Measurements from ENCODE around the gene WDR13.
"Not testable (repeated sequence)": the region's sequence is repeated elsewhere in the genome, so short reads cannot be mapped to it uniquely, and the experiment has no call there.

WDR13 gene

DNA sequence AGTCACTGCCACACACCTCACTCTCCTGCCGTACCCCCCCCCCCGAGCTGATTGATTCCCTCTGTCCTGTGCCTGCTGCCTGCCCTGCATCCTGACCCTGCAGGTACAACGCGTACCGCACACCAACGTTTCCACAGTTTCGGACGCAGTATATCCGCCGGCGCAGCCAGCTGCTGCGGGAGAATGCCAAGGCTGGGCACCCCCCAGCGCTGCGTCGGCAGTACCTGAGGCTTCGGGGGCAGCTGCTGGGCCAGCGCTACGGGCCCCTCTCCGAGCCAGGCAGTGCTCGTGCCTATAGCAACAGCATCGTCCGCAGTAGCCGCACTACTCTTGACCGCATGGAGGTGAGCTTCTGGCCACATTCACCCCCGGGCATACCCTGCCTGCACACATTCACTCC lies 1.3 kb downstream of the WDR13 start:
- no peak for DNase-seq

DNA sequence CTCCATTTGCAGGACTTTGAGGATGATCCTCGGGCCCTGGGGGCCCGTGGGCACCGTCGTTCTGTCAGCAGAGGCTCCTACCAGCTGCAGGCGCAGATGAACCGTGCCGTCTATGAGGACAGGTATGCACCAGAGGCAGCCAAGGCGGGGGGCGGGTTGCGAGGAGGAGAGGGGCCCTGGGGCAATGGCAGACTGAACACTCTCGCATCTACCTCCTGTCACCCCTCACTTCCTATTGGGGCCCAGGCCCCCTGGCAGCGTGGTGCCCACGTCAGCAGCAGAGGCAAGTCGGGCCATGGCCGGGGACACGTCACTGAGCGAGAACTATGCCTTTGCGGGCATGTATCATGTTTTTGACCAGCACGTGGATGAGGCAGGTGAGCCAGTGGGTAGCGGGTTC lies 2.0 kb downstream of the WDR13 start:
- DNase-seq = no peak

DNA sequence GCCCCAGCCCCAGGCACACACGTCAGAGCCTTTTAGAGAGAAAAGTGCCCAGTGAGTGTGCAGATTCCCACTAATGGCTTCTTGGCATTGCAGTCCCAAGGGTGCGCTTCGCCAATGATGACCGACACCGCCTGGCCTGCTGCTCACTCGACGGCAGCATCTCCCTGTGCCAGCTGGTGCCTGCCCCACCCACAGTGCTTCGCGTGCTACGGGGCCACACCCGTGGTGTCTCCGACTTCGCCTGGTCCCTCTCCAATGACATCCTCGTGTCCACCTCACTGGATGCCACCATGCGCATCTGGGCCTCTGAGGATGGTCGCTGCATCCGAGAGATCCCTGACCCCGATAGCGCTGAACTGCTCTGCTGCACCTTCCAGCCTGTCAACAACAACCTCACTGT lies 2.9 kb downstream of the WDR13 start:
- DNase-seq = no peak

DNA sequence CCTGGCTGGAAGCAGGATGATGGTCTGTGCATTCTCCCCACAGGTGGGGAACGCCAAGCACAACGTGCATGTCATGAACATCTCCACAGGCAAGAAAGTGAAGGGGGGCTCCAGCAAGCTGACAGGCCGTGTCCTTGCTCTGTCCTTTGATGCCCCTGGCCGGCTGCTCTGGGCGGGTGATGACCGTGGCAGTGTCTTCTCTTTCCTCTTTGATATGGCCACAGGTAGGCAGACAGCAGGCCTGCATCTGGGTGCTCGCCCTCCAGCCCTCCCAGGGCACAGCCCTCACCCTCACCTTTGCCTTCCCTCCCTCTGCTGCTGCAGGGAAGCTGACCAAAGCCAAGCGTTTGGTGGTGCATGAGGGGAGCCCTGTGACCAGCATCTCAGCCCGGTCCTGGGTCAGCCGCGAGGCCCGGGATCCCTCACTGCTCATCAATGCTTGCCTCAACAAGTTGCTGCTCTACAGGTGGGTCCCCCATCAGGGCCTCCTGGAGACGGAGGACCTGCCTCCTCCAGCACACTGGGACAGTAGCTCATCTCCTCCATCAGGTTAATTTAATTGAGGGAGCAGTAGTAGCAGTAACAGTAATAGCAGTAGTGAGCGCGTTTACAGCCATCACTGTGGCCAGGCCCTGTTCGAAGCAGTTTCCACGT lies 4.6 kb downstream of the WDR13 start:
- DNase-seq = no peak

DNA sequence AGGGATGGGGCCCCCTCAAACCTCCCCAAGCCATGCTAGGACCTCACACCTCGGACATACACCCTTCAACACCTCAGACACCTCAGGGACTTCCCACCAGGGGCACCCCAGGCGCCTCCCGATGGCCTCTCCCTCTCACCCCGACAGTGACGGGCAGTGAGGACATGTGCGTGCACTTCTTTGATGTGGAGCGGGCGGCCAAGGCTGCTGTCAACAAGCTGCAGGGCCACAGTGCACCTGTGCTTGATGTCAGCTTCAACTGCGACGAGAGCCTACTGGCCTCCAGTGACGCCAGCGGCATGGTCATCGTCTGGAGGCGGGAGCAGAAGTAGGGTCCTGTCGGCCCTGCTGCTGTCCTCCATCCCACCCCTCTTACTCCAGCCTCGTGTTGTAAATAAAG lies 7.4 kb downstream of the WDR13 start:
- DNase-seq = no peak

DNA sequence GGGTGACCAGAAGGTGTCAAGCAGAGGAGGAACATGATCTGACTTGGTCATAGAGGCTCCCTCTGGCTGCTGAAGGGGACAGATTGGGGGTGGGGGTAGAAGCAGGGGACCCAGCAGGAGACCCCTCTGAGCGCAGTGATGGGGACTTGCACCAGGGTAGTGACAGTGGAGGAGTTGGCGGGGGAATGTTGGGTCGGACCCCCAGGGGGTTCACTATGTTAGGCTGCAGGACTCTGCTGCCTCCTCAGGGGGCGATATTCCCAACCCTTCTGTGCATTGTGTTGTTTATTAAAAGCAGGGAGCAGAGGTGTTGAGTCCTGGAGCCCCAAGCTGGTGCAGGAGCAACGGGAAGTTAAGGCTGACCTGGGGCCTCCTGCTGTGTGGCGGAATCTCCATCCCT lies 8.8 kb downstream of the WDR13 start:
- DNase-seq = no peak

DNA sequence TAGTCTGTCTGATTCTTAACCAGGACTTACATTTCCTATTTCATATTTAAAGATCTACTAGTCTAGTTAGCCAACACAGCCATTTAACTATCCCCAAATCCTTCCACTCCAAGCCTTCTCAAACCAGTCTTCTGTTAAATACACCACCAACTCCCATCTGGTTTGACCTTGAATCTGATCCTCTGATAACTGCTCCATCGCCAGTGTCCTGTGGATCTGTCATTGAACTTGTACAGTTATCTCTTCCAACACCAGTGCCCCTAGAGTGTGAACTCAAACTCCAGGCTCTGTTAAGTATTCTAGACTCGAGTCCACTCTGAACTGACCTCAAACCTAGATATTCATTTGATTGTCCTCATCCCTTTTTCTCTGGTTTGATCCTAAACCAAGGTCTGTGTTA lies 14.4 kb downstream of the WDR13 start:
- no peak for DNase-seq

DNA sequence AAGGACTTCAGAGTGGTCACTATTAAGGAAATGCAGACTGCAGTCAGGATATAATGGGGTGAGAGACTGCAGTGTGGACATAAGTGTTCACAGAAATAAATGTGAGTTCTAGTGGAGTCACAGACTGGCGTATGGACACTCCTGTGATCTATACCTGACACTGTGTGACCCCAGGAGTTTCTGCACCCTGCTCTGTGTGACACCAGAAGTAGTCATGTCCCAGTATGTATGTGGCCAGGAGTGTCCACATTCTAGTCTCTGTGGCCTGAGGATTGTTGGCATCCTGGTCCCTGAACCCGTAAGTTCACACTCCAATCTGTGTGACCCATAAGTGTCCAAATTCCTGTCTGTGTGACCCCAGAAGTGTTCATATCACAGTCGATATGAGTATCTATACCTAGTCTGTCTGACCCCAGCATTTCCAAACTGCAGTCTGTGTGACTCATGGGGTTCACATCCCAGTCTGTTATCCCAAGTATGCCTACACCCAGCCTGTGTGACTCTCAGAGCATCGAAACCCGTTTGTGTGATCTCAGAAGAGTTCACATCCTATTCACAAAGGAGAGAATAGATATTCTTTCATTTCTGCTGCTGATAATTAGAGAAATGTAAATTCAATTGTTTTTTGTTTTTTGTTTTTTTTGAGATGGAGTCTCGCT lies 16.3 kb downstream of the WDR13 start:
- DNase-seq = no peak

DNA sequence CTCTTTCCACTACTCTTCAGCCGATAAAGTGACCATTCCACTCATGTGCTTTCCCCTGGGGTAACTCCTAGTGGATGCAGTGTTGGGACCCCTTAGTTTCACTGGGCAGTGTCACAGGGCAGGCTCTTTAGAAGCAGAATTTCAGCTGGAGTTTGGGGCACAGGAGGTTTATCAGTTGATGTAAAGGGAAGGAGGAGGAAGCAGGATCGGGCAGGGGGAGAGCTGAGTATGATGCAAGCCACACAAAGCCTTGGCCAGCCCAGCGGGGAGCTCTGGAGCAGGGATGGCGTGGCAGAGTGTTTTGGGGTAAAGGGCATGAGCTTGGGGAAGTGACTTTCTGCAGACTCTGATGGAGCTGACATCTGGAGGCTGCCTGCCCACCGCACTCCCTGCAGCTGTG lies 19.3 kb downstream of the WDR13 start:
- DNase-seq = no peak

DNA sequence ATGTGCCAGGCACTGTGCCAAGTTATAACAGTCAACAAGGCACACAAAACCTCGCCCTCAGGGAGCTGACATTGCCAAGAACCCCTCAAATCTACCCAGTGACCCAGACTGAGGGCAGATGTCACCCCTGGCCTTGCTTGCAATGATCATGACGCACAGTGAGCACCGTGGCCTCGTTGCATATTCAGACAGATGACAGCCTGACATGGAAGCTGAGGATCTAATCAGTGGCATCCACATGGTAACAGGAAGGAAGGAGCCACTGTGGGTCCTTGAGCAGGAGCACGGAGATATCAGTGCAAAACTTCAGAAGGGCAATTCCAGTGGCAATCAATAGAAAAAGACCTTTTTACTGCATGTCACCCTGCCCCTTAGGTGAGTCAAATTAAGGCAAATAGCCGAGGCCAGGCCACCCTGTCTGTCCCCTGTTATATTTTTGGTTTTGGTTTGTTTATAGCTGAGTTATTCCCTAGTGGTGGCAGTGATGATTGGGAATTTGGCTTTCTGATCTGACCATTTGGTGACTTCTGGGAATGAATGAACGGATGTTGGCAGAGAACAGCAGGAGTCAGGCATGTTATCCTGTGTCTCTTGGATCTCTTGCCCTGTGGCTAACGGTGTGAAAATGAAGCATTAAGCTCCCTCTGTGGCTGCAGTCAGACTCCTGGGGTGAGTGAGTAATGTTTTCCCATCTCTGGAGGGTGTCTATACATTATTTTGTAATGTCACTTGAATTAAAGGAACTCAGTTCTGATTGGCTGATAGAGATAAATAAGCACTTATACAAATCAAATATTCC lies 20.4 kb downstream of the WDR13 start:
- no peak for DNase-seq

DNA sequence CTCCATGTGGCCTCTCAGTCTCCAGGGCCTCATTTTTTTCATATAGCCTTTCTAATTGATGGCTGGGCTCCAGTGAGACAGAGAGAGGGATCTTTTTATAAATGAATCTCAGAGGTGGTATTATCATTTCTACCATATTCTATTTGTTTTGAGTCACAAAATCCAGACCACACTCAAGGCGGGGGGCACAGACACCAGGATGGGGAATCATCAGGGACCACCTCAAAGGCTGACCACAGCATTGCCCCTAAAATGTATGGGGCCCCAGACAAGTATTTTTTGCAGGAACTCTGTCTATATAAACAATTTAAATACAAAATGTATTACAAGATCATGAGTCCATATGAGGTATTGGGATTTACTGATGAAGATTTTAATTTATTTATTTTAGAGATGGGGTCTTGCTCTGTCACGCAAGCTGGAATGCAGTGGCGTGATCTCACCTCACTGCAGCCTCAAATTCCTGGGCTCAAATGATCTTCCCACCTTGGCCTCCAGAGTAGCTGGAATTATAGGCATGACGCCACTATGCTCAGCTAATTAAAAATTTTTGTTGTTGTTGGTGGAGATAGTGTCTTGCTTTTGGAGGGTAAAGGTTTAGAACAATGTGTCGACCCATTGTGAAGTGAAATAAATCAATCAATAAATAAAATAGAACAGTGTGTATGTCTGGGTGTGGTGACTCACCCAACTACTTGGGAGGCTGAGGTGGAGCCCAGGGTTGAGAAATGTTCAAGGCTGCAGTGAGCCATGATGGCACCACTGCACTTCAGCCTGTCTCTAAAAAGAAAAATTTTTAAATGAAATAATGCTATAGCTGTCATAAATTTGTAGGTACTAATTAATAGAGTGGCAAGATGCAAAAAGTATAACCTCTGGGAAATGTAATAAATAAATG lies 29.4 kb downstream of the WDR13 start:
- DNase-seq = no peak

DNA sequence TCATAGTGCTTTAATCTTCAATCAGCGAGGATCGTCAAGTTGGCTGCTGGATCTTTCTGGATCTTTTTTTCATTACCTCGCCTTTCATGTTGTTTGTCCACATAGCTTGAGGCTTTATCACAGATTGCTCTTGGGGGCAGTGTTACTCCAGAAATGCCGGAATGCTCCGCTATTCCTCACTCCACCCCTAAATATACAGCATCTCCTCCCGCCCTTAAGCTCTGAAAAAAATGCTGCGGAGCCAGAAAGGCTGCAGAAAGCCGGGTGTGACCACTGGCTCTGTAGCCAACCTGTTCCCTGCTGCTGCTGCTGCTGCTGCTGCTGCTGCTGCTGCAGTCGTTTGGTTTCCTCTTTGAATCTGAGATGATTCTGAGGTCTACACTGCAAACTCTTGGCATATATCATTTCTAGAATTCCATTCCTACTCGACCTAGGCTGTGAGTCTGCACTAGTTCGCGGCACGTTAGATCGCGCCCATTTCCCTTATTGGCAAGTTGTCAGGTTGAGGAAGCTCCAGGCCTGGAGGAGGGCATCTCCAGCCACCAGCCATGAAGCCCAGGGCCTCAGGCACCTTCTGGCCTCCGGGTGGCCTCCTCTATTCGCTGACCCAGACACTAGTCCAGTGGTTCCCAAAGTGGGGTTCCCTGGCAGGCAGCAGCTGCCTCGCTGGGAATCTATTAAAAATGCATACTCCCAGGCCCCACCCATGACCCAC lies 34.2 kb downstream of the WDR13 start:
- DNase-seq = no peak

DNA sequence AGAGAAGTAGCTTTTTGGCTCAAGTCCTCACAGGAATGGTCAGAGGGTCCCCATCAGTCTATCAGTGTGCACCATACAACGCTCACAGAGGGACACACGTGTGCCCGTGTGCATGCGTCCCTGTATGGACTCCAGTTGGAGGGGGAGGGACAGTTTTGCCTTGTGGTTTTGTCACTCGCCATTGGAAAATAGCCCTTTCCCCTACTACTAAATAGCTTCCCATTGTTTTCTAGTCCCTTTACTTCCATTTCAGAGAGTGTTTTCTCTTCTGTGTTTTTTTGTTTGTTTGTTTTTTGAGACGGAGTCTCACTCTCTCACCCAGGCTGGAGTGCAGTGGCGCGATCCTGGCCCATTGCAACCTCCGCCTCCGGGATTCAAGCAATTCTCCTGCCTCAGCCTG lies 34.9 kb downstream of the WDR13 start:
- DNase-seq = no peak

DNA sequence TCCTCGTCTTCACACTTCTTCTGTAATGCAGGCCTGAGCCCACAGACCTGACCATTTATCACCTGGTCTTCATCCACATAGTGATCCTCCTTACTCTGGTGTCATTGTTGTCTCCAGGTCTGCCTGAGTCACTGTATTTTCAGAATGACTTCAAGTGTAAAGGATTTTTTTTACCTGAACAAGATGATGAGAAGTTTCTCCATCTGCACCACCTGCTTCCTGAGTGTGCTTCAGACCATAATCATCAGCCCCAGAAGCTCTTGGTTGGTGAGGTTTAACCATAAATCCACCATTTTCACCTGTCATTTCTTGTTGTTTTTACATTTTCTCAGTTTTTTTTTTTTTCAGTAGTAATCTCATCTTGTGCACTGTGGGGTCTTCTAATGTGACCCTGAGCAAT lies 39.0 kb downstream of the WDR13 start:
- no peak for DNase-seq

DNA sequence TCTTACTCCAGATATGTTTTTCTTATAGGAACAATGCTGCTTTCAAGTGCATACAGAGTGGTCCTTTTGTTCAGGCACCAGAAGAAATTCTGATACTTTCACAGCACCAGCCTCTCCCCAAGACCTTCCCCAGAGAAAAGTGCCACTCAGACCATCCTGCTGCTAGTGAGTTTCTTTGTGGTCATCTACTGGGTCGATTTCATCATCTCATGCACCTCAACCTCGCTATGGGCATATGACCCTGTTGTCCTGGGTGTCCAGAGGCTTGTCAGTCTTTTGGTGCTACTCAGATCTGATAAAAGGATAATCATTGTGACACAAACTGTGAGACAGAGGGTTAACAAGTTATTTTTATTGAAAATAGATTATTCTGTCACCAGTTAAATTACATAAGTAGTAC lies 39.5 kb downstream of the WDR13 start:
- no peak for DNase-seq

DNA sequence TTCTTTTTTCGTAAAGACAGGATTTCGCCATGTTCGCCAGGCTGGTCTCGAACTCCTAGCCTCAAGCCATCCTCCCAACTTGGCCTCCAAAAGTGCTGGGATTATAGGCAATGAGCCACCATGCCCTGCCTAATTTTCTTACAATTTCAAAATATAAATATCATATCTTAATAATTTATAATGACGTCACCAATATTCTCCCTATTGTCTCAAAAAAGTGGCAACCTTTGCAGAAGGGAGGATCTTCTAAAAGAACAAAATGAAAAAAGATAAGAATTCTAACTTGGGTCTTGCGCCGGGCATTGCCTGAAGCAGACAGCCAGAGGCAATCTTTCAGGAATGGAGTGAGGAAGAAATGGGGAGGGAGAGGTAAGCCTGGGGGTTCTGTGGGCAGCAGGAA lies 48.4 kb downstream of the WDR13 start:
- no peak for DNase-seq

DNA sequence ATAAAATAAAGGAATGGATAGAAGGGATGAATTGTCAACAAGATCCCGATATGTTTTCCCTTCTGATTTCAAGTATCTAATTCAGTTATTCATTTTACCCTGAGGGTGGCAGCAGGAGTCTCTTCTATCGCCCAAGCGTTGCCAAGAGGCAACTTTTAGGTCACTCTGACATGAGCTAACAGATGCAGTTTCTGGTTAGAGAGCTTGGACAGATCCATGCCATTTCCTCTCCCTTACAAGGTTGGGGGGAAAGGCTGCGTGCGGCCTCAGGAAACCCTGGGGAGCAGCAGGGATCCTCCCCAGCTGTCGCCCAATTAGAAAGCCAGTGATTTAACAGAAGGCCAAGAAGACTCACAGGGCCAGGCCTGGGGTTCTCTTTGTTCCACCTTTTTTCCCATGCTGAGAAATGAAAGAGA lies 51.1 kb downstream of the WDR13 start:
- no peak for DNase-seq

DNA sequence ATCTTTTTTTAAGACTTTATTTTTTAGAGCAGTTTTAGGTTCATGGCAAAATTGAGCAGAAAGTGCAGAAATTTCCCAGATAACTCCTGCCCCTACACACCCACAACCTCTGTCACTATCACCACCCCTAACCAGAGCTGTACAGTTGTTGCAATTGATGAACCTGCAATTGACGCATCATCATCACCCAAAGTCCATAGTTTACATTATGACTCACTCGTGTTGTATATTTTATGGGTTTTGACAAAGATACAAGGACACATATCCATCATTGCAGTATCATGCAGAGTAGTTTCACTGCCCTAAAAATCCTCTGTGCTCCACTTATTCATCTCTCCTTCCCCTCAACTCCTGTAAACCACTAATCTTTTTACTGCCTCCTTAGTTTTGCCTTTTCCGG lies 51.8 kb downstream of the WDR13 start:
- DNase-seq = no peak

DNA sequence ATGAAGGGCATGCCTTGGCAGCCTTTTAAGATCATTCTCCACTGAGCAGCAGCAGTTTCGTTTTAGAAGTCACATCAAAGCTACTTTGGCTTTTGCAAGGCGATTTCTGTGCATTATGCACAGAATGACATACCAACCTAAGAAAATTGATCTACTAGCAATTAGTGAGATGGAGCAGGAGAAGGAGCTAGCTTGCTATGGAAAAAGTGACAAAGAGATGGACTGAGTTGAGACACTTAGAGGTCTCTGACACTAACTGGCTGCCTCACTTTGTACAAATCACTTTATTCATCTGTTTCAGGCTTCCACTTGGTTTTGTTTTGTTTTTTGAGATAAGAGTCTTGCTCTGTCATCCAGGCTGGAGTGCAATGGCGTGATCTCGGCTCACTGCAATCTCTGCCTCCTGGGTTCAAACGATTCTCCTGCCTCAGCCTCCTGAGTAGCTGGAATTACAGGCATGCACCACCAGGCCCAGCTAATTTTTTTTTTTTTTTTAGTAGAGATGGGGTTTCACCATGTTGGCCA lies 54.8 kb downstream of the WDR13 start:
- DNase-seq = not testable (repeated sequence)

DNA sequence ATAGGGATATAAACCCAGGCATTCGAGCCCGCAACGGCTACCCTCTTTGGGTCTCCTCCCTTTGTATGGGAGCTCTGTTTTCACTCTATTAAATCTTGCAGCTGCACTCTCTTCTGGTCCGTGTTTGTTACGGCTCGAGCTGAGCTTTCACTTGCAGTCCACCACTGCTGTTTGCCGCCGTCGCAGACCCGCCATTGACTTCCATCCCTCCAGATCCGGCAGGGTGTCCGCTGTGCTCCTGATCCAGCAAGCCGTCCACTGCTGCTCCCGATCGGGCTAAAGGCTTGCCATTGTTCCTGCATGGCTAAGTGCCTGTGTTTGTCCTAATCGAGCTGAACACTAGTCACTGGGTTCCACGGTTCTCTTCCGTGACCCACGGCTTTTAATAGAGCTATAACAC lies 57.5 kb downstream of the WDR13 start:
- DNase-seq = not testable (repeated sequence)

All from NCI-H1048 (cell line).